Measurements from ENCODE around the gene AHCYL1. TPM values are rescaled to one million over a fixed set of nuclear protein-coding genes. Genes with fewer than 3 reads are reported as not detected.

The AHCYL1 gene
- total and polyA plus RNA-seq, 4 donors, result 24.9 to 40.7 (median 30.3) TPM

GRCh38 chr1:110048240-110048639, 63.7 kb downstream of the AHCYL1 start:
- Histone ChIP-seq H3K4me3 (ENCODE audit: low read depth in 1 of 3, low read length in 3 of 3) (no peak overlapping the region), H3K9me3 (ENCODE audit: control insufficient read depth in 4 of 4, low read length in 3 of 4) (no peaks in the 10 kb centered on the region), H3K4me1 (ENCODE audit: control insufficient read depth in 4 of 4, insufficient read depth in 4 of 4, low read length in 3 of 4) (peaks cover 0 to 3% (median 0%) of the 10 kb centered on the region in 4 donors), H3K9ac (ENCODE audit: low read depth in 1 of 2, low read length in 2 of 2) (no peak overlapping the region), H3K27ac (ENCODE audit: low read depth in 1 of 2, low read length in 2 of 2) (no peak overlapping the region), H3K36me3 (ENCODE audit: control insufficient read depth in 4 of 4, insufficient read depth in 3 of 4, low read depth in 1 of 4, low read length in 3 of 4) (peaks cover 11 to 90% (median 69%) of the 10 kb centered on the region in 4 donors), H3K27me3 (ENCODE audit: control insufficient read depth in 4 of 4, insufficient read depth in 4 of 4, low read length in 3 of 4) (no peaks in the 10 kb centered on the region)
- TF ChIP-seq HNF4A (conservative IDR thresholded peaks at IDR 0.05) (peak; percentile 51 to 59), RAD21 (IDR thresholded peaks at IDR 0.05) (no peak)
- 75% methylated on average over 5 of the region's 5 CpGs for WGBS
- no peak for DNase-seq (ENCODE audit: low spot score)

- H3K9me3 ChIP-seq (ENCODE audit: control insufficient read depth in 4 of 4, low read length in 3 of 4), result no peaks in the 10 kb centered on the region
- TF ChIP-seq SP1 (IDR thresholded peaks at IDR 0.05) (no peak), FOXA2 (IDR thresholded peaks at IDR 0.05) (no peak), CTCF (IDR thresholded peaks at IDR 0.05; ENCODE audit: low read depth, low read length, missing input control) (no peak)
- H3K4me3 ChIP-seq (ENCODE audit: low read depth in 1 of 3, low read length in 3 of 3), result no peak overlapping the region
- 88% methylated on average over 9 of the region's 9 CpGs for WGBS
- no peaks in the 10 kb centered on the region for H3K27me3 ChIP-seq (ENCODE audit: control insufficient read depth in 4 of 4, insufficient read depth in 4 of 4, low read length in 3 of 4)
- DNase-seq (ENCODE audit: low spot score), result no peak
- no peak overlapping the region for H3K9ac ChIP-seq (ENCODE audit: low read depth in 1 of 2, low read length in 2 of 2)
- H3K27ac ChIP-seq (ENCODE audit: low read depth in 1 of 2, low read length in 2 of 2), result no peak overlapping the region
- peaks cover 8 to 84% (median 65%) of the 10 kb centered on the region in 4 donors for H3K36me3 ChIP-seq (ENCODE audit: control insufficient read depth in 4 of 4, insufficient read depth in 3 of 4, low read depth in 1 of 4, low read length in 3 of 4)
- peaks cover 0 to 3% (median 0%) of the 10 kb centered on the region in 4 donors for H3K4me1 ChIP-seq (ENCODE audit: control insufficient read depth in 4 of 4, insufficient read depth in 4 of 4, low read length in 3 of 4)
Measured at GRCh38 chr1:110048923-110049601, 64.5 kb downstream of the AHCYL1 start.

- Histone ChIP-seq H3K9ac (ENCODE audit: low read depth in 1 of 2, low read length in 2 of 2) (no peak overlapping the region), H3K4me1 (ENCODE audit: control insufficient read depth in 4 of 4, insufficient read depth in 4 of 4, low read length in 3 of 4) (peaks cover 0 to 3% (median 0%) of the 10 kb centered on the region in 4 donors), H3K27me3 (ENCODE audit: control insufficient read depth in 4 of 4, insufficient read depth in 4 of 4, low read length in 3 of 4) (no peaks in the 10 kb centered on the region), H3K9me3 (ENCODE audit: control insufficient read depth in 4 of 4, low read length in 3 of 4) (no peaks in the 10 kb centered on the region), H3K27ac (ENCODE audit: low read depth in 1 of 2, low read length in 2 of 2) (no peak overlapping the region), H3K4me3 (ENCODE audit: low read depth in 1 of 3, low read length in 3 of 3) (no peak overlapping the region), H3K36me3 (ENCODE audit: control insufficient read depth in 4 of 4, insufficient read depth in 3 of 4, low read depth in 1 of 4, low read length in 3 of 4) (peaks cover 13 to 81% (median 66%) of the 10 kb centered on the region in 4 donors)
- no peak for DNase-seq (ENCODE audit: low spot score)
- WGBS, result 86% methylated on average over 11 of the region's 11 CpGs
- TF ChIP-seq NR2F2 (IDR thresholded peaks at IDR 0.05), result no peak
- TF ChIP-seq EGR1 (IDR thresholded peaks at IDR 0.05; ENCODE audit: low read depth in 2 of 2), result no peak
- no peak for TF ChIP-seq FOXA2 (IDR thresholded peaks at IDR 0.05)
- no peak for TF ChIP-seq YY1 (IDR thresholded peaks at IDR 0.05)
- no peak for TF ChIP-seq TAF1 (conservative IDR thresholded peaks at IDR 0.05)
- no peak for TF ChIP-seq JUND (IDR thresholded peaks at IDR 0.05)
- TF ChIP-seq REST (IDR thresholded peaks at IDR 0.05), result no peak
- no peak for TF ChIP-seq FOXA1 (IDR thresholded peaks at IDR 0.05)
Measured at GRCh38 chr1:110049801-110050601, 65.4 kb downstream of the AHCYL1 start.
